Islet precursor cell (in vitro differentiated cells): ENCODE measurements around the gene ATAD3C.
"Not testable (repeated sequence)": the region's sequence is repeated elsewhere in the genome, so short reads cannot be mapped to it uniquely, and the experiment has no call there.

Experiments used
- DNase-seq: peaks from one replicate; pipeline ENCODE4 v3.0.0-alpha.2; 2018

ATAD3C gene

GRCh38 chr1:1452365-1452739, 2.9 kb downstream of the ATAD3C start:
- not testable (repeated sequence) for DNase-seq

- DNase-seq: no peak
Observed at GRCh38 chr1:1452882-1453281, 3.4 kb downstream of the ATAD3C start.

GRCh38 chr1:1454286-1455056, 5.0 kb downstream of the ATAD3C start:
- not testable (repeated sequence) for DNase-seq

GRCh38 chr1:1455366-1455884, 5.9 kb downstream of the ATAD3C start:
- no peak for DNase-seq

GRCh38 chr1:1455934-1456333, 6.4 kb downstream of the ATAD3C start:
- not testable (repeated sequence) for DNase-seq

- not testable (repeated sequence) for DNase-seq
Observed at GRCh38 chr1:1456683-1457255, 7.3 kb downstream of the ATAD3C start.

GRCh38 chr1:1459156-1459555, 9.7 kb downstream of the ATAD3C start:
- not testable (repeated sequence) for DNase-seq

GRCh38 chr1:1459711-1460110, 10.2 kb downstream of the ATAD3C start:
- not testable (repeated sequence) for DNase-seq

GRCh38 chr1:1460540-1461130, 11.1 kb downstream of the ATAD3C start:
- DNase-seq: no peak

GRCh38 chr1:1461721-1462317, 12.3 kb downstream of the ATAD3C start:
- DNase-seq: no peak

GRCh38 chr1:1462318-1462966, 13.0 kb downstream of the ATAD3C start:
- DNase-seq: peak; percentile 70

GRCh38 chr1:1463312-1463711, 13.8 kb downstream of the ATAD3C start:
- no peak for DNase-seq

GRCh38 chr1:1468196-1468985, 18.9 kb downstream of the ATAD3C start:
- DNase-seq: not testable (repeated sequence)

GRCh38 chr1:1470626-1471388, 21.3 kb downstream of the ATAD3C start:
- DNase-seq: no peak

- peak; percentile 94 for DNase-seq
Observed at GRCh38 chr1:1471389-1472052, 22.0 kb downstream of the ATAD3C start, which contains the start of gene ATAD3B. TSS of gene ATAD3B (plus strand) at chr1:1471765. CDS start at chr1:1471885, 120 bp downstream.

GRCh38 chr1:1472053-1472876, 22.8 kb downstream of the ATAD3C start:
- not testable (repeated sequence) for DNase-seq

- DNase-seq: not testable (repeated sequence)
Observed at GRCh38 chr1:1476011-1476410, 26.5 kb downstream of the ATAD3C start.

- no peak for DNase-seq
Observed at GRCh38 chr1:1477206-1477605, 27.7 kb downstream of the ATAD3C start.
